Activated CD4-positive, alpha-beta memory T cell treated with anti-CD3 and anti-CD28 coated beads for 36 hours (primary cell): ENCODE measurements around the gene CASP6. TPM values are rescaled to one million over a fixed set of nuclear protein-coding genes. Genes with fewer than 3 reads are reported as not detected.
A peak's percentile ranks its signal among the peaks of the same experiment; 100 is the strongest.

ENCODE experiments used
- CTCF ChIA-PET: fragments of 350-600 bp; sonication (Branson Sonifier 250); formaldehyde crosslinking; loops from one replicate; lab custom pipeline; 2021; ENCODE audit warnings: antibody characterized with exemption, inconsistent platforms; lab: Charles Lee
- POLR2A ChIA-PET: fragments of 350-600 bp; sonication (Branson Sonifier 250); formaldehyde crosslinking; loops from one replicate; lab custom pipeline; 2021; ENCODE audit warnings: antibody characterized with exemption; lab: Charles Lee
- DNase-seq: peaks from one replicate; pipeline ENCODE4 v3.0.0-alpha.2; 2020
- H3K27ac Mint-ChIP-seq: one replicate; pipeline ENCODE4 v1.8.0; 2021; ENCODE audit warnings: mixed read lengths
- H3K27me3 Mint-ChIP-seq: one replicate; pipeline ENCODE4 v1.8.0; 2021; ENCODE audit warnings: mixed read lengths
- H3K36me3 Mint-ChIP-seq: one replicate; pipeline ENCODE4 v1.8.0; 2021; ENCODE audit warnings: mixed read lengths
- H3K4me1 Mint-ChIP-seq: one replicate; pipeline ENCODE4 v1.8.0; 2021; ENCODE audit warnings: low read depth, mixed read lengths
- H3K4me3 Mint-ChIP-seq: one replicate; pipeline ENCODE4 v1.8.0; 2021; ENCODE audit warnings: mild to moderate bottlenecking, mixed read lengths
- H3K9me3 Mint-ChIP-seq: one replicate; pipeline ENCODE4 v1.8.0; 2021; ENCODE audit warnings: mixed read lengths
- intact Hi-C: fragments of 100-400 bp; cut with micrococcal nuclease; formaldehyde crosslinking; loops from one replicate; pipeline ENCODE4 v1.15.1; 2023
- total RNA-seq, 2 experiments: library from RNA; stranded (reverse); gene quantifications; one replicate each; pipeline ENCODE4 v1.2.3, GENCODE V29; 2021

The CASP6 gene
- total RNA-seq, 2 experiments from 2014 or later = 18.4 to 29.9 TPM

GRCh38 chr4:109658871-109659410 is 44.3 kb downstream of the CASP6 start:
- Mint-ChIP-seq H3K36me3 (peaks cover 4% of the 10 kb centered on the region), H3K4me3 (no peak overlapping the region), H3K4me1 (peaks cover 32% of the 10 kb centered on the region), H3K27ac (no peak overlapping the region), H3K27me3 (no peaks in the 10 kb centered on the region), H3K9me3 (no peaks in the 10 kb centered on the region)
- ChIA-PET POLR2A (interaction anchor here (1.3 kb wide), 1 partner anchor 11 kb away, joined by 6 read pairs; no protein-coding TSS in a partner anchor), CTCF (interaction anchor here (0.7 to 1.1 kb wide), 3 partner anchors 85 to 100 kb away, joined by 3 read pairs; no protein-coding TSS in a partner anchor)
- intact Hi-C loops = no loop called here
- DNase-seq = no peak

- ChIA-PET CTCF (interaction anchor here (0.6 kb wide), 1 partner anchor 140 kb away, joined by 3 read pairs; no protein-coding TSS in a partner anchor), POLR2A (interaction anchor here (1.3 kb wide), 1 partner anchor 10 kb away, joined by 6 read pairs; no protein-coding TSS in a partner anchor)
These were observed 45.3 kb downstream of the CASP6 start for GRCh38 chr4:109657854-109658418.

GRCh38 chr4:109655396-109655795 is 47.8 kb downstream of the CASP6 start:
- ChIA-PET CTCF (interaction anchor here (1.0 kb wide), 1 partner anchor 68 kb away, joined by 3 read pairs; no protein-coding TSS in a partner anchor), POLR2A (no interaction called here)
- no peak overlapping the region for H3K27ac Mint-ChIP-seq
- peaks cover 17% of the 10 kb centered on the region for H3K36me3 Mint-ChIP-seq
- DNase-seq = no peak
- H3K27me3 Mint-ChIP-seq = no peaks in the 10 kb centered on the region
- peaks cover 44% of the 10 kb centered on the region for H3K4me1 Mint-ChIP-seq
- intact Hi-C loops = no loop called here
- H3K4me3 Mint-ChIP-seq = no peak overlapping the region
- peaks cover 16% of the 10 kb centered on the region for H3K9me3 Mint-ChIP-seq

More at GRCh38 chr4:109657854-109658418, 45.3 kb downstream of the CASP6 start:
- Mint-ChIP-seq H3K4me3 (no peak overlapping the region), H3K27me3 (no peaks in the 10 kb centered on the region), H3K36me3 (peaks cover 7% of the 10 kb centered on the region), H3K4me1 (peaks cover 32% of the 10 kb centered on the region), H3K27ac (peak overlapping the region; percentile 38), H3K9me3 (peaks cover 2% of the 10 kb centered on the region)
- DNase-seq = no peak
- intact Hi-C loops = no loop called here

- Mint-ChIP-seq H3K27me3 (no peaks in the 10 kb centered on the region), H3K36me3 (peaks cover 28% of the 10 kb centered on the region), H3K9me3 (peaks cover 27% of the 10 kb centered on the region), H3K4me3 (no peak overlapping the region), H3K4me1 (peaks cover 42% of the 10 kb centered on the region), H3K27ac (peak overlapping the region; percentile 72)
- intact Hi-C loops = loop anchor here (1.0 to 2.0 kb wide), 4 partner anchors 15 to 217 kb away; partner anchors contain the start of gene SEC24B
- DNase-seq = no peak
- ChIA-PET CTCF (no interaction called here), POLR2A (no interaction called here)
These were observed 53.4 kb downstream of the CASP6 start for GRCh38 chr4:109649872-109650271.

GRCh38 chr4:109648997-109649575 is 54.2 kb downstream of the CASP6 start:
- peaks cover 28% of the 10 kb centered on the region for H3K36me3 Mint-ChIP-seq
- H3K27me3 Mint-ChIP-seq = no peaks in the 10 kb centered on the region
- no peak for DNase-seq
- peaks cover 27% of the 10 kb centered on the region for H3K9me3 Mint-ChIP-seq
- peak overlapping the region; percentile 83 for H3K27ac Mint-ChIP-seq
- ChIA-PET CTCF (interaction anchor here (0.7 kb wide), 1 partner anchor 54 kb away, joined by 3 read pairs; the partner anchor contains the start of gene CASP6), POLR2A (no interaction called here)
- peak overlapping the region; percentile 28 for H3K4me3 Mint-ChIP-seq
- intact Hi-C loops = loop anchor here (1.0 to 2.0 kb wide), 3 partner anchors 14 to 216 kb away; partner anchors contain the start of gene SEC24B
- H3K4me1 Mint-ChIP-seq = peaks cover 42% of the 10 kb centered on the region

- Mint-ChIP-seq H3K36me3 (peaks cover 27% of the 10 kb centered on the region), H3K9me3 (peaks cover 27% of the 10 kb centered on the region), H3K27me3 (no peaks in the 10 kb centered on the region), H3K27ac (peak overlapping the region; percentile 76), H3K4me3 (peak overlapping the region; percentile 41), H3K4me1 (peaks cover 42% of the 10 kb centered on the region)
- no peak for DNase-seq
- CTCF ChIA-PET = interaction anchor here (0.7 kb wide), 1 partner anchor 55 kb away, joined by 3 read pairs; the partner anchor contains the start of gene CASP6
- intact Hi-C loops = loop anchor here (2.0 kb wide), 2 partner anchors 14 to 216 kb away; partner anchors contain the start of gene SEC24B
- POLR2A ChIA-PET = interaction anchor here (1.8 kb wide), 1 partner anchor 10 kb away, joined by 6 read pairs; no protein-coding TSS in a partner anchor
These were observed 54.8 kb downstream of the CASP6 start for GRCh38 chr4:109648266-109648996.

GRCh38 chr4:109645874-109646710 is 57.2 kb downstream of the CASP6 start:
- ChIA-PET POLR2A (interaction anchor here (1.5 kb wide), 1 partner anchor 85 kb away, joined by 3 read pairs; no protein-coding TSS in a partner anchor), CTCF (no interaction called here)
- intact Hi-C loops = no loop called here
- H3K36me3 Mint-ChIP-seq = peaks cover 12% of the 10 kb centered on the region
- peaks cover 47% of the 10 kb centered on the region for H3K4me1 Mint-ChIP-seq
- no peak overlapping the region for H3K4me3 Mint-ChIP-seq
- no peak overlapping the region for H3K27ac Mint-ChIP-seq
- peaks cover 11% of the 10 kb centered on the region for H3K9me3 Mint-ChIP-seq
- DNase-seq = no peak
- H3K27me3 Mint-ChIP-seq = no peaks in the 10 kb centered on the region

- no peak overlapping the region for H3K4me3 Mint-ChIP-seq
- no peak for DNase-seq
- peaks cover 20% of the 10 kb centered on the region for H3K9me3 Mint-ChIP-seq
- peak overlapping the region; percentile 63 for H3K27ac Mint-ChIP-seq
- peaks cover 14% of the 10 kb centered on the region for H3K36me3 Mint-ChIP-seq
- intact Hi-C loops = no loop called here
- ChIA-PET POLR2A (no interaction called here), CTCF (interaction anchor here (1.2 kb wide), 1 partner anchor 150 kb away, joined by 3 read pairs; no protein-coding TSS in a partner anchor)
- no peaks in the 10 kb centered on the region for H3K27me3 Mint-ChIP-seq
- peaks cover 42% of the 10 kb centered on the region for H3K4me1 Mint-ChIP-seq
These were observed 62.6 kb downstream of the CASP6 start for GRCh38 chr4:109640644-109641043.

Other genes starting within 250 kb of the CASP6 start
- gene MCUB, start 143.2 kb downstream of the CASP6 start, total RNA-seq = 10 to 100 TPM; 76.7 to 80.5 TPM
- 10 to 100 TPM; 17.9 to 21.6 TPM for gene PLA2G12A, start 26.6 kb upstream of the CASP6 start, total RNA-seq
- gene CFI, start 98.6 kb upstream of the CASP6 start, total RNA-seq = under 1 TPM in 1 of 2 experiments, not detected in 1; 0.46 TPM
- 10 to 100 TPM; 30.5 to 32.8 TPM for gene GAR1, start 112.3 kb upstream of the CASP6 start, total RNA-seq
- gene RRH, start 124.5 kb upstream of the CASP6 start, total RNA-seq = under 1 TPM; 0.14 to 0.19 TPM
- under 1 TPM; 0.10 to 0.14 TPM for gene LRIT3, start 144.7 kb upstream of the CASP6 start, total RNA-seq
- gene EGF, start 209.4 kb upstream of the CASP6 start, total RNA-seq = not detected